ENCODE measurements around the gene TNNC2. TPM values are rescaled to one million over a fixed set of nuclear protein-coding genes. Genes with fewer than 3 reads are reported as not detected.

TNNC2 gene
- total and polyA plus RNA-seq, 2 of the 13 experiments (the other 11 are each of a cell fraction or from before 2014, with no cell fraction given) = 1.8 to 4.7 TPM

- TF ChIP-seq HMGXB3 (CRISPR knock-in tag; IDR thresholded peaks at IDR 0.05; ENCODE audit: borderline replicate concordance) (0 out of 2 replicates have a peak, but pooled peaks have one; percentile 21), RFX3 (CRISPR knock-in tag; IDR thresholded peaks at IDR 0.05) (no peak), RXRB (CRISPR knock-in tag; IDR thresholded peaks at IDR 0.05; ENCODE audit: borderline replicate concordance) (no peak; the same call in 1 of the 2 replicates), SNAPC2 (CRISPR knock-in tag; IDR thresholded peaks at IDR 0.05) (peak; percentile 66; the same call in 1 of the 2 replicates), MXD1 (CRISPR knock-in tag; IDR thresholded peaks at IDR 0.05) (no peak), ZNF773 (CRISPR knock-in tag; IDR thresholded peaks at IDR 0.05; ENCODE audit: borderline replicate concordance) (peak; percentile 84; the same call in 1 of the 2 replicates), PHF21A (CRISPR knock-in tag; IDR thresholded peaks at IDR 0.05) (peak; percentile 90), TBX3 (IDR thresholded peaks at IDR 0.05; ENCODE audit: borderline replicate concordance) (peak; percentile 12; the same call in 1 of the 2 replicates), MTA3 (CRISPR knock-in tag; IDR thresholded peaks at IDR 0.05) (no peak), ZZZ3 (CRISPR knock-in tag; IDR thresholded peaks at IDR 0.05; ENCODE audit: borderline replicate concordance) (peak; percentile 84; the same call in 1 of the 2 replicates), GFI1 (CRISPR knock-in tag; IDR thresholded peaks at IDR 0.05; ENCODE audit: borderline replicate concordance) (peak; percentile 62; the same call in 1 of the 2 replicates), SMAD3 (CRISPR knock-in tag; IDR thresholded peaks at IDR 0.05) (no peak), ZNF460 (CRISPR knock-in tag; IDR thresholded peaks at IDR 0.05; ENCODE audit: borderline replicate concordance) (peak; percentile 60; the same call in 1 of the 2 replicates), RFX5 (IDR thresholded peaks at IDR 0.05; ENCODE audit: low read depth, low read length) (no peak), ETS1 (CRISPR knock-in tag; IDR thresholded peaks at IDR 0.05) (no peak), PHF5A (CRISPR knock-in tag; IDR thresholded peaks at IDR 0.05; ENCODE audit: low read depth, unreplicated experiment) (no peak), TEAD2 (CRISPR knock-in tag; IDR thresholded peaks at IDR 0.05) (no peak; the same call in 1 of the 2 replicates), ZFP36L1 (CRISPR knock-in tag; IDR thresholded peaks at IDR 0.05) (peak; percentile 68; the same call in 1 of the 2 replicates), PLRG1 (conservative IDR thresholded peaks at IDR 0.05) (no peak), SRSF1 (optimal IDR thresholded peaks at IDR 0.05; ENCODE audit: low read depth, low read length) (no peak), MZF1 (CRISPR knock-in tag; IDR thresholded peaks at IDR 0.05; ENCODE audit: borderline replicate concordance) (no peak), PITX1 (CRISPR knock-in tag; IDR thresholded peaks at IDR 0.05) (peak; percentile 26; the same call in 1 of the 2 replicates), IRF2 (CRISPR knock-in tag; IDR thresholded peaks at IDR 0.05) (peak; percentile 30), SRF (IDR thresholded peaks at IDR 0.05; ENCODE audit: low read depth, low read length) (no peak), ZNF232 (CRISPR knock-in tag; IDR thresholded peaks at IDR 0.05; ENCODE audit: borderline replicate concordance) (peak; percentile 68; the same call in 1 of the 2 replicates)
These were observed 6.1 kb upstream of the TNNC2 start, which contains the start of gene SNX21 (continued) for GRCh38 chr20:45833030-45833882.
